ENCODE measurements around the gene CATSPERB.

DNA sequence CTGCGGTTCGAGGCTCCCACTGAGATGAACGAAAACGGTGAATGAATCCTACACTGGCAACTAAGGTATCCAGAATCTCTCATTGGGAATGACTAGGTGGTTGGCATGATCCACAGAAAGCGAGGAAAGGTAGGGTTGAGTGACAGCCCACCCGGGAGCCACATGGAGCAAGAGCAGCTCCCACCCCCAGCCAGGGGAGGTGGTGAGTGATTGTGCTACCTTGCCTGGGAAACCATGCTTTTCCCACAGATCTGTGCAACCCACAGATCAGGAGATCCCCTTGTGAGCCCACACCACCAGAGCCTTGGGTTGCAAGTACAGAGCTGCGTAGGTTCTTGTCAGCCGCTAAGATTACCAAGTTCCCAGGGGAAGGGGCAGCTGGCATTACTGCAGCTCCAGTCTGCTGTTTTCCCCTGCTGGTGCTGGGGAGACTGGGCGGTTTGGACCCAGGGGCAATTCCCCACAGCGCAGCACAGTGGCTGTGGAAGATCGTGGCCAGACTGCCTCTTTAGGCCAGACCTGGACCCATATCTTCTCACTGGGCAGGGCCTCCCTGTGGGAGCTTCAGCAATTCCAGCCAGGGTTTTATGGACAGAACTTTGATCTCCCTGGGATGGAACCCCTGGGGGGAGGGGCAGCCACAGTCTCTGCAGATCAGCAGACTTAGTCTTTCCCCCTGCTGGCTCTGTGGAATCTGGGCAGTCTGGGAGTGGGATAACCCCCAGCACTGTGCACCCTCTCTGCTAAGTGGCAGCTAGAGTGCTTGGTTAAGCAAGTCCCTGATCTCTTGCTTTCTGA lies 177.2 kb downstream of the CATSPERB start:
- no peak for TF ChIP-seq EZH2 (IDR thresholded peaks at IDR 0.05; ENCODE audit: low read length)
- TF ChIP-seq, protein P1, sequence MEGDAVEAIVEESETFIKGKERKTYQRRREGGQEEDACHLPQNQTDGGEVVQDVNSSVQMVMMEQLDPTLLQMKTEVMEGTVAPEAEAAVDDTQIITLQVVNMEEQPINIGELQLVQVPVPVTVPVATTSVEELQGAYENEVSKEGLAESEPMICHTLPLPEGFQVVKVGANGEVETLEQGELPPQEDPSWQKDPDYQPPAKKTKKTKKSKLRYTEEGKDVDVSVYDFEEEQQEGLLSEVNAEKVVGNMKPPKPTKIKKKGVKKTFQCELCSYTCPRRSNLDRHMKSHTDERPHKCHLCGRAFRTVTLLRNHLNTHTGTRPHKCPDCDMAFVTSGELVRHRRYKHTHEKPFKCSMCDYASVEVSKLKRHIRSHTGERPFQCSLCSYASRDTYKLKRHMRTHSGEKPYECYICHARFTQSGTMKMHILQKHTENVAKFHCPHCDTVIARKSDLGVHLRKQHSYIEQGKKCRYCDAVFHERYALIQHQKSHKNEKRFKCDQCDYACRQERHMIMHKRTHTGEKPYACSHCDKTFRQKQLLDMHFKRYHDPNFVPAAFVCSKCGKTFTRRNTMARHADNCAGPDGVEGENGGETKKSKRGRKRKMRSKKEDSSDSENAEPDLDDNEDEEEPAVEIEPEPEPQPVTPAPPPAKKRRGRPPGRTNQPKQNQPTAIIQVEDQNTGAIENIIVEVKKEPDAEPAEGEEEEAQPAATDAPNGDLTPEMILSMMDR (optimal IDR thresholded peaks at IDR 0.05 in 1 of 3, IDR thresholded peaks at IDR 0.05 in 1 of 3, conservative IDR thresholded peaks at IDR 0.05 in 1 of 3; ENCODE audit: extremely low read depth in 1 of 3, insufficient read depth in 2 of 3, low read length in 3 of 3): no peak

Measured in keratinocyte (primary cell).